GM21515 (cell line): ENCODE measurements around the gene SYNJ2.

ENCODE experiments used
- ATAC-seq: cut with Tn5 transposase; IDR thresholded peaks from one replicate; pipeline ENCODE4 v1.9.1; 2021; ENCODE audit not compliant: unreplicated experiment

The SYNJ2 gene

GRCh38 chr6:157997893-157998608 lies 16.4 kb downstream of the SYNJ2 start:
- no peak for ATAC-seq

DNA sequence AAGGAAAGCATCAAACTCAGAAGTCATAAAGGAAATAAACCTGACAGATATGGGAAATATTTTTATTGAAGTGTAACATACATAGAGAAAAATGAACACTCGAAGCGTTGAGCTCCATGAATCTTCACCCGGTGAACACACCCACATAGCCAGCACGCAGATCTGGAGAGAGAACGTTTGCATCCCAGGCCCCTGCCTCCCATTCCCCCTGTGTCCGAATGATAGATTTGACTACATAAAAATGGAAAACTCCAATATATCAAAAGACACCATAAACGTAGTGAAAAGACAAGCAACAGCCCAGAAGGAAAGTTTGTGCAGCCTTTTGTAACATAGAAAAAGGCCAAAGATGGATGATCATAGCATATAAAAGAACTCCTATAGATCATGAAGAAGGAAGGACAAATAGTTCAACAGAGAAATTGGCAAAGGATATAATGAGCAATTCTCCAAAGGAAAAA lies 17.1 kb downstream of the SYNJ2 start:
- no peak for ATAC-seq

DNA sequence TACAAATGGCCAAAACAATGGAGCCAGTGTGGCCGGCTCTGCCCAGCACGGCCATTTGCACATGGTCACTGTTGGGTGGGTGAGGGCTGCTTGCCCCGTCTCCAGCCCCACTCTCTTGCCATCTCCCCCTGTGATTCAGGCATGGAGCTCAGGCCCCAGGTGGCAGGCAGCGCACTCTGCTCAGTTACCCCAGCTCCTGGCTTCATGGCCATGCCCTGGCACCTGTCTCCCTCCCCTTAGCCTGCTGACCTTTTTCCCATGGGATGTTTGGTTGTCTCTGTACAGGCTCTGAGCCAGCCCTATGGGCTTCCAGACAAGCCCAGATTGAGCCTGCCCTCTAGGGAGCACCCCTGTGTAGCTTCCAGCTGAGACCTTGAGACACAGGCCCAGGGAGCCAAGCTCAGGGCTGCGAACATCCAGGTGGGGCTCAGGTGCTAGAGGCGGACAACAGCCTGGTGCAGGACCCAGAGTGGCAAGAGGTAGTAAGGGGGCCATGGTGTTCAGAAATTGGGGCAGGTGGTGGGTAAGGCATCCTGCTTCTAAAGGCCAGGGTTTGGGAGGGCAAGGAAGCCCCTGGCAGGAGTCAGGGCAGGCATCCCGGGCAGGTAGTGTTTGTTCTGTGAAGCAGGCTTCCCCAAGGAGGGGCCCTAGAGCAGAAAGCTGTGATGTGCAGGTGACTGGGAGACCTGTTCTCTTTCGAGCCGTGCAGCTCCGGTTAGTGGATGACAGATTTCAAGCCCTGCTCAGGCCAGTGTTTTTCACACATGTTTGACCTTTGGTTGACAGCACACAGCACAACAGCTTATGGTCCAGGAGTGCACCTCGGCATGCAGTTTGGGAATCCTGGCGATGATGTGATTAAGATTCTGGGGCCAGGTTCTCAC lies 17.7 kb downstream of the SYNJ2 start:
- no peak for ATAC-seq

GRCh38 chr6:158000530-158001307 lies 19.1 kb downstream of the SYNJ2 start:
- ATAC-seq: no peak

DNA sequence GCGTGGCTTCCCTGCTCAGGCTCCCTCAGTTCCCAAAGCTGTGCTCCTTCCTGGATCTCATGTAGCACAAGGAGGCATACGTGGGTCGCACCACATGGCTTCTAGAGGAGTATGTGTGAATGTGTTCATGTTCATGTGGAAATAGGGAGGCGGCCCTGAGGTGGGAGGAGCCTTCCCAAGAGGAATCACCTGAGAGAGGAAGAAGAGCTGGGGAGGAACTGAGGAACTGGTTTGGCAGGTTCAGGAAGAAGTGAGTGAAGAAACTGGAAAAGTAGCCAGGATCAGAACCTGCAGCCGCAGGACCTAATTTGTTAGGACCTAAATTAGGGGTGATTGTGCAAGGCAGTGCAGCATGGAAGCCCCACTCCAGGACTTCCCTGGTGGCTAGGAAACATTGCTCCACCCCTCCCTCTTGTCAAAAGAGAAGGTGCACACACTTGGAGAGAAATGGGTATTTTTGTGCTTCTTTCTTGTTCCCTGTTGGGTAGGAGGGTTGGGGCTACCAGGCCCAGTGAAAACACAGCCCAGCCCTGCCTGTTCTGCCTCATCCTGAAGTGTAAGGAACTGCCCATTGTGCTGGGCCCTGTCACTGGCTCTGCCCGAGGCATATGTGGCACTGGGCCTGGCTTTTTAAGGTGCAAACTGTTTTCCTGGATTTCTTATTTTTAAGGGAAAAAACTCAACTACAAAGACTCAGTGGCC lies 20.7 kb downstream of the SYNJ2 start:
- ATAC-seq: no peak

DNA sequence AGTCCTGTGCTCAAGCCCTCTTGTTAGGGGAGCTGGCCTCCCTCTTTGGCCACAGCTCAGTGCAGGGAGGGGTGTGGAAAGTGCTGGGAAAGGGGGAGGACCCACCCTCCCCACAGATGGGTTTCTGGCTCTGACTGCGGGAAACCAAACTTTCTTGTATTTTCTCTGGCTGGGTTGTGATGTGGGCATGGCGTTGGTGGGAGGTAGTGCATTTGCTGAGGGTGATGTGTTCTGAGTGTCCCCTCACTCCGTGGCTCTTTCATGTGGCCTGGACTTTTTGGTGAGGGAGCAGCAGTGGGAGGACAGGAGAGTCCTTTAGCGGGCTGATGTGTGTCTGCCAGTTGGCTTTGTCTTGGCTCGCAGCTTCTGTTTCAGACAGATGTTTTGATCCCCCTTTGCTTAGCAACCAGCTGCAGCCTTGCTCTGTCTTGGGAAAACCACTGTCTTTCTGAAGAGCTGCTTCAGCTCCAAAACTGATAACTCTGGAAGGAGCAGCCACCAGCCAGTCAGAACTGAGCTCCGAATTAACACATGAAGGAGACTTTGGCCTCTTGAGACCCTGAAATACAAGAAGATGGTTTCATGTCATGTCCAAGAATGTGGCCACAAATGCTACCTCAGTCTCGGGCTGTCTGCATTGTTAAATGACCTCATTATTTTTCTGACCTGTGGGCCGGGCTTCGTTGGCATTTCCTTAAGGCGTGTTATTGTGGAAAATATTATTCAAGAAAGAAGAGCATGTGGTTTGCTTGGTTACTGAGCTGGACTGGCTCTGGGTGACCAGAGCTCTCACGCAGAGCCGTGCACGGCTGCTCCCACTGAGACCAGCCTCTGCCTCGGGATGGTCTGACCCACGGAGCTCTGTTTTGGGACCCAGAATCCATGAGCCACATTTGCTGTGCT lies 21.5 kb downstream of the SYNJ2 start:
- no peak for ATAC-seq

DNA sequence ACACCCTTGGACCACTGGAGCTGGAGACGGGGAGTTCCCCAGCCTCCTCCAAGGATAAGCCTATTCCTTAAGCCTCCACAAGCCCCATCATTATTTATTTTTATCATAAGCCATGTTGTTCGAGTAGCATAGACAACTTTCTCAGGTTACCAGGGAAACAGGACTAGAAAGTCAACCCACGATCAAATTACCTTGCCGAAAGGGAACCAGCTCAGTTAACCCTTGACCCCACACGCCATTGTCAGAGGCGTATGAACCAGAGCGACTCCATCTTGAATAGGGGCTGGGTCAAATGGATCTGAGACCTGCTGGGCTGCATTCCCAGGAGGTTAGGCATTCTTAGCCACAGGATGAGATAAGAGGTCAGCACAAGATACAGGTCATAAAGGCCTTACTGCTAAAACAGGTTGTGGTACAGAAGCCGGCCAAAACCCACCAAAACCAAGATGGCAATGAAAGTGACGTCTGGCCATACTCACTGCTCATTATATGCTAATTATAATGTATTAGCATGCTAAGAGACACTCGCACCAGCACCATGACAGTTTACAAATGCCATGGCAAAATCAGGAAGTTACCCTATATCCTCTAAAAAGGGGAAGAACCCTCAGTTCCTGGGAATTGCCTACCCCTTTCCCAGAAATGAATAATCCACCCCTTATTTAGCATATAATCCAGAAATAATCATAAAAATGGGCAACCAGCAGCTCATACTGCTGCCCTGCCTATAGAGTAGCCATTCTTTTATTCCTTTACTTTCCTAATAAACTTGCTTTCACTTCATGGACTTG lies 22.4 kb downstream of the SYNJ2 start:
- ATAC-seq: no peak

- ATAC-seq: no peak
Measured at GRCh38 chr6:158004701-158005095, 23.0 kb downstream of the SYNJ2 start.

DNA sequence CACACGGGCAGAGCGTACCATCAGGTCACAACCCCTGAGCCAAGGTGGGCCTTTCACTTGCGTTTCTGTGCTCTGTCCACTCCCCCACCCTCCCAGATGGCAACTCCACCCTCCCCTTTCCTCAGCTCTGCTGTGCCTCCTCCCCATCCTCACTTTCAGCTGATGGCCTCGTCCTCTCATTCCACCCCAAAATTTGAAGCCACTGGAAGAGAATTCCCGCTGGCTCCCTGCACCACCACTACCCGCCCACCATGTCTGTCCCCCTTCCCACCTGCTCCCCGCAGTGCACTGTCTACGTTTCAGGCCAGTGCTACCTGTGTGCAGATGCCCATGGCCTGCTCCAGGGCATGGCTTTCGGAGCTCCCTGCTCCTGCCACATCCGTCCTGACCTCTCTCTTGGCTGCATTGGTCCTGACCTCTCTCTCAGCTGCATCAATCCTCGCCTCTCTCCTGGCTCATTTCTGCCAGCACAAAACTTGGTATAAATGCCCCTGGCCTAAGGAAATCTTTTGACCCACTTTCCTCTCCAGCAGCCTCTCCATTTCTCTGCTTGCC lies 24.0 kb downstream of the SYNJ2 start:
- no peak for ATAC-seq

DNA sequence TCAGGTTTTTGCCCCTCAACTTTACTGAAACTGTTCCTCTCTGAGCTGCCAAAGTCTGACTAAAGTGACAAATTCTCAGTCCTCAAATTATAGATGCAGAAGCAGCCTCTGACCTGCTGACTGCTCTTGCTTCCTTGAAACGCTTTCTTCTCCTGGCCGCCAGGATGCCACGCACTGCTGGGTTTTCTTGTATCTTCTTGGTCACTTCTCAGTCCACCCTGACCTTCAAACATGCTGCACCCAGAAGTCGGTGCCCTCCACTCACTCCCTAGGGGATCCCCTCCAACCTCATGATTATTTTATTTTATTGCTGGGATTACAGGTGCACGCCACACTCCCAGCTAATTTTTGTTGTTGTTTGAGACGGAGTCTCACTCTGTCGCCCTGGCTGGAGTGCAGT lies 24.7 kb downstream of the SYNJ2 start:
- ATAC-seq: no peak

DNA sequence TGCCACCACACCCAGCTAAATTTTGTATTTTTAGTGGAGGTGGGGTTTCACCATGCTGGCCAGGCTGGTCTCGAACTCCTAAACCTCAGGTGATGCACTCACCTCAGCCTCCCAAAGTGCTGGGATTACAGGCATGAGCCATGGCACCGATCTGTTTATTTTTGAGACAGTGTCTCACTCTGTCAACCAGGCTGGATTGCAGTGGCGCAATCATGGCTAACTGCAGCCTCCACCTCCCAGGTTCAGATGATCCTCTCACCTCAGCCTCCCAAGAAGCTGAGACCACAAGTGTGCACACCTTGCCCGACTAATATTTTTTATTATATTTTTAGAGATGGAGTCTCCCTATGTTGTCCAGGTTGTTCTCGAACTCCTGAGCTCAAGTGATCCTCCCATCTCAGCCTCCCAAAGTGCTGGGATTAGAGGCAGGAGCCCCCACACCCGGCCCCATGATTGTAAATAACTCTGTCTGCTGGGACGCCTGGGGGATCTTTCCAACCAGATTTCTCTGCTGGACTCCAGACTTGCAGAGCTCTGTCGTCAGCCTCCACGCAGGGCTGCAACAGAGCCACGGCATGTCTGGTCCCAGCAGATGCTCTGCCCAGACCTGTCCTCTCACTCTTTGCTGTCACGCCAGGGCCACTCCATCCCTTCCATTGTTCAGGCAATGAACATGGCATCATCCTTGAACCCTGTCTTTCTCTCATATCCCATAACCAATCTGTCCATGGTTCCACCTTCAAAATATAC lies 25.3 kb downstream of the SYNJ2 start:
- ATAC-seq: no peak

GRCh38 chr6:158008864-158009113 lies 27.1 kb downstream of the SYNJ2 start:
- ATAC-seq: no peak

DNA sequence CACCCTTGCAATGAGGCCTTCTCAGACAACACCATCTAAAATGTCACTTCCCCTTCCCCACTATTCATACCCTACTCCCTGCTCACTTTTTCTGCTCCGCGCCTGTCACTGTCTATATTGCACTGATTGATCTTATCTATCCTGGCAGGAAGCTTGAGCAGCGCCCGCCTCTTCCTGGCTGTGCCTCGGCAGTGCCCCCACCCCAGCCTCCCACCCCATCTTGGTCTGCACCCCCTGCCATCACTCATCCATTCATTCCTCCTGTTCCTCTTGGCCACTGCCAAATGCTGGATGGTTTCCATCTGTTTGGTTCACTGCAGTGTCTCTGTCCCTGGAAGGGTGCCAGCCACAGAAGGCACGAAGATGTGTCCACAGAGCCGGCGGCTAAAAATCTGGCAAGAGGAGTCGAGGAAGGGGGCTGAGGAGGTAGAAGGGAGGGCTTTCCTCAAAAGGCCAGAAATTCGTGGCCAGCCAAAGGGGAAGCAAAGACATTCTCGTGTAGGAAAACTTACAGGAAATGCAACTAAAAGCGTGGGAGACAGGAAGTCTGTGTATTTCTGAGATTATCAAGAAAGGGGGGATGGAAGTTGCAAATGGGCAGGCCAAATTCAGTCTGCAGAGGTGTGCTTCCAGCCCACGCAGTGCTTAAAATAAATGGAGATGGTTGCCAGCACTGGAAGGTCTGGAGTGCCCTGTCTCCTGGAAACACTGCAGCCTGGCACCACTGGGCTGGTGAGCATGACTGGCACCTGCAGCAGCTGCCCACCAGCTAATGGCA lies 27.6 kb downstream of the SYNJ2 start:
- ATAC-seq: no peak

GRCh38 chr6:158009935-158010585 lies 28.4 kb downstream of the SYNJ2 start:
- no peak for ATAC-seq

DNA sequence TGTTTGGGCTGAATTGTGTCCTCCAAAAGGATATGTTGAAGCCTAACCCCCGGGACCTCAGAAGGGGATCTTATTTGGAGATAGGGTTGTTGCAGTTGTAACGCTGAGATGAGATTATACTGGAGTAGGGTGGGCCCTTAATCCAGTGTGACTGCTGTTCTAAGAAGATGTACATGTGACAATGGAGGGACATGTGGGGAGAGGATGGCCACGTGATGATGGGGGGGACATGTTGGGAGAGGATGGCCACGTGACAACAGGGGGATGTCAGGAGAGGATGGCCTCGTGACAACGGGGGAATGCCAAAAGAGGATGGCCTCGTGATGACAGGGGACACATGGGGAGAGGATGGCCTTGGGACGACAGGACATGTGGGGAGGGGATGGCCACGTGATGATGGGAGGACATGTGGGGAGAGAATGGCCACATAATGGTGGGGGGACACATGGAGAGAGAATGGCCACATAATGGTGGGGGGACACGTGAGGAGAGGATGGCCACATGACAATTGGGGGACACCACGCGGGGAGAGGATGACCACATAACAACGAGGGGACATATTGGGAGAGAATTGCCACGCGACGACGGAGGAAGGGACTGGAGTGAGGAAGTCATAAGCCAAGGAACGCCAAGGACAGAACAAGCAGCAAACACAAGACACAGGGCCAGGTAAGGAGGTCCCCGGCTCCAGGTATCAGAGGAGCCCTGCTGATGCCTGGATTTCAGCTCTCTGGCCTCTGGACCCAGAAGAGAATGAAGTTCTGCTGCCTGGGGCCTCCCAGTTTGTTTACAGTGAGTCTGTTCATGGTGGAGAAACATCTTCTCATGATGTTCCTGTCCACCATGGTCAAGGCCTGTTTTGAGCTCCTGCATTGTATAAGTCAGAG lies 29.2 kb downstream of the SYNJ2 start:
- no peak for ATAC-seq

GRCh38 chr6:158011478-158011920 lies 29.8 kb downstream of the SYNJ2 start:
- ATAC-seq: no peak
